NCI-H2171 treated with DMSO at 0.1 percent for 48 hours (cell line): ENCODE results near the gene PRPSAP1.
A peak's percentile ranks its signal among the peaks of the same experiment; 100 is the strongest.
"Not testable (repeated sequence)": the region's sequence is repeated elsewhere in the genome, so short reads cannot be mapped to it uniquely, and the experiment has no call there.

Source experiments
- DNase-seq: peaks from one replicate; lab custom pipeline; 2025; lab: John Stamatoyannopoulos, UW

The PRPSAP1 gene

DNA sequence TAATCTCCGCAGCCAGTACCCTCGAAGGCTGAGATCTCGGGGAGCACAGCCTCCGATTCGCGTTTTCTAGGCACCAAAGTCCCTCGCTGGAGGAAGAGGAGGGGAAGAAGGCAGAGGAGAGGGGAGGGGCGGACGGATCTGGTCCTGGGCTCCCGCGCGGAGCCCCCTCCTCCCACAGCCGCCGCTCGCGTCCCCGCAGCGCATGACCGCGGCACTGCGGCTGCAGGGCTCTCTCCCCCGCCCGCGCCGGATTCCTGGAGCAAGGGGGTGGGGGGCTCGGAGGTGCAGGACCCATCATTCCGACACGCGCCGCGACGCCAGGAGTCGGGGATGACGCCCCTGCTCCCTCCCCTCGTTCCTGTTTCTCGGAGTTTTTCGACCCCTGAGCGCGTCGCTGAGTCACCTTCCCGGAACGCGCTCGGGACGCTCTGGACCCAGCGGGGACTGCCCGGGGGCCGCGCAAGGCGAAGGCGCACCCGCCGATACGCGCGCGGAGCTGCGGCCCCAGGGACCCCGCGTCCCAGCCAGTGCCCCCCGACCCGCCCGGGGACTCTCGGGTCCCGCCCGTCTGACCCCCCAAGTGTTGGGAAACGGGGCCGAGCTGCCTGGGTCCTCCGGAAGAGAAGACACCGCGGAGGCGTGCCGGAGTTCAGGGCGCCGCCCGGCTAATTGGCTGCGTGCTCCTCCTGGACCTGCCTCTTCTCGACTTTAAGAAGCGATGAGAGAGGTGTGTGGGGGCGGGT, 29.3 kb upstream of the PRPSAP1 start:
- DNase-seq = no peak

DNA sequence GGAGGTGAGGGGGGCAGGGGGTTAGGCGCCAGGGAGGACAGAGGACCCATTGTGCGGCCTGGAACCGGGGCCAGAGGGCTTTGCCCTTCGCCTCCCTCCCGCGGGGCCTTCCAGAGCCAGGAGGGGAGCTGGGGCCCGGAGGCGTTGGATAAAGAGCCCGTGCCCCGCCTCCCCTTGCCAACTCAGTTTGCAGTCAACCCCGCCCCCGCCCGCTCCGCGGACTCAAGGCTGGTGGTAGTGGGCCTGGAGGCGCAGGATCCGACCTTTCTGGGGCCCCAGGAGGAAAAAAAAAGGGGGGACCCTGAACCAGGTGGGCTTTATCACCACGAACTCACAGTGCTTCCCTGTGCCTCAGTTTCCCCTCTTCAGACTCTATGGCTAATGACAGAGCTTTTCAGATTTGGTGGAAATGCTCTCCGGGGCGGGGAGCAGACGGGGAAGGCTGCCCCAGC, 28.7 kb upstream of the PRPSAP1 start:
- no peak for DNase-seq

DNA sequence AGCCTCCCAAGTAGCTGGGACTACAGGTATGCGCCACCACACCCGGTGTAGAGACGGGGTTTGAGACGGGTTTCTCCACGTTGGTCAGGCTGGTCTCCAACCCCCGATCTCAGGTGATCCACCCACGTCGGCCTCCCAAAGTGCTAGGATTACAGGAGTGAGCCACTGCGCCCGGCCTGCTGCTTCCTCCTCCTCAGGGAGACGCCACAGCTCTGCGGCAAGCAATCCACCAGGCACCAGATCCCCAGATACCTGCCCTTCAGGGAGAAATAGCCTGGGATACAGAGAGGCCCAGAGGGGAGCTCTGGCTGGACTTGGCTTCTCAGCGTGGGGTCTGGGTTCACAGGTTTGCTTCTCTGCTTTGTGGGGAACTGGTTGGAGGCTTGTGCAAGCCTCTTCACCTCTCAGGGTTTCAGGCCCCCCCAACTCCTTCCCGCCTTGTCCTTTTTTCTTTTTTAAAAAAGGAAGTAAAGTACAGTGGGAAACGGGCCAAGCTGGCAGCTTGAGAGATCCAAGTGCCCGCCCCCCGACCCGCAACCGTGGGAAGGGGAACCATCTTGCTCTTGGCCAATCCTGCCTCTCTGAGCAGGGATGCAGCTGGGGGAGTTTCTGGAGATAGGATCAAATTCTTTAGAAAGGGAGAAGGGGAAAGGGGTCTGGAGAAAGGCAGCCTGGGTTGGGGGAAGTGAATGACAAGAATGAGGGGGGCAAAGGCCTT, 28.1 kb upstream of the PRPSAP1 start:
- no peak for DNase-seq

DNA sequence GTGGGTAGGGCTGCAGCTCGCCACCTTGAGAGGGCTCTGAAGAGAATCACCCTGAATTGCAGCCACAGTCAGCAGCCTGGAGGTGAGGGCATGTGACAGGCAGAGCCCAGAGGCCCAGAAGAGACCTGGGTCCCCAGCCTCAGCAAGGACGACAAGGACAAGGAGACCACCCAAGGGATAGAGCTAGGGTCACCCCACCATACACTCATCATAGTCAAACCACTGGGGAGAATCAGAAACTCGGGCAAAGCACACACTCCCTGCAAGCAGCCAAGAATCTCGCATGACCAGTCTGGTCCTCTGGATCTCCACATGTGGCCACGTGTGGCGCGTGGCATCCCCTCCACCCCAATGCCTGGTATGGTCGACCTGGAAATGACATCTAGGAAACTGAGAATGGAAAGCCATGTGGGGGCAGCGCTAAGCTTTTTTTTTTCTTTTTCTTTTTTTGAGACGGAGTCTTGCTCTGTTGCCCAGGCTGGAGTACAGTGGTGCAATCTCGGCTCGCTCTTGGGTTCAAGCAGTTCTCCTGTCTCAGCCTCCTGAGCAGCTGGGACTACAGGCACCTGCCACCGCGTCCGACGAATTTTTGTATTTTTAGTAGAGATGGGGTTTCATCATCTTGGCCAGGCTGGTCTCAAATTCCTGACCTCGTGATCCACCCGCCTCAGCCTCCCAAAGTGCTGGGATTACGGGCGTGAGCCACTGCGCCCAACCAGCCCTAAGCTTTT, 26.1 kb upstream of the PRPSAP1 start:
- no peak for DNase-seq

DNA sequence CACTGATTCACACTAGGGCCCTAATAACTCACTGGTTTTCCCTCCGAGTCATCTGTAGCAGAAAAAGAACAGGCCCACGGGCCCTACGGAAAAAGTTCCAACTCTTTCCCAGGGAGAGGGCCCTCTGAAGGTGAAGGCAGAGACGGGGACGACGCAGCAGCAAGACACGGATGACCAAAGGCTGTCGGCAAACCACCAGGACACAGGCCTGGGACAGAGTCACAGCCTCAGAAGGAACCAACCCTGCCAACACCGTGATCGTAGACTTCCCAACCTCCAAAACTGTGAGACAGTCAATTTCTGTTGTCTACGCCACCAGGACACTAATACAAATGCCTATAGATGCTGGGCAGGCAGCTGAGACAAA, 25.5 kb upstream of the PRPSAP1 start:
- DNase-seq = no peak

DNA sequence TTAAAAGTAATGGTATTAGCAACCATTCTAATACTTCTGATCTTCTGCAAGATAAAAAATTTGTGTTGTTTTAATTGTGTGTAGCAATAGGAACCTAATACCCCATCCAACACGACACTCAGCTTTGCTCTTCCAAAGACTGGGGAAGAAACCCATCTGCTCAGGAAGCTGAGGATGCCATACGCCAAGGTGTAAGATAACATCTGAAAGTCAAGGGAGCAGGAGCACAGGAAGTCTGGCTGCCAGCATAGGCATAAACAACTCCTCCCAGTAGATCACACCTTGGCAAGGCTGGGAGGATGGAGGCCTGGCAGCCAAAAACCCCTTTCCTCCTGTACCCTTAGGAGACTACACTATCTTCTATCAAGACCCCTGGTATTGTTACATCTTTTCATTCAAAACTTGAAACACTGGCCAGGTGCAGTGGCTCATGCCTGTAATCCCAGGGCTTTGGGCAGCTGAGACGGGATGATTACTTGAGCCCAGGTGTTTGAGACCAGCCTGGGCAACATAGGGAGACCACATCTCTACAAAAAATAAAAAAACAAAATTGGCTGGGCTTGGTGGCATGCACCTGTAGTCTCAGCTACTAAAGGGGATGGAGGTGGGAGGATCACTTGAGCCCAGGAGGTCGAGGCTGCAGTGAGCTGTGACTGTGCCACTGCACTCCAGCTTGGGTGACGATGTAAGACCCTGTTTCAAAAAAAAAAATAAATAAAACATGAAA, 25.0 kb upstream of the PRPSAP1 start:
- peak; percentile 98 for DNase-seq

DNA sequence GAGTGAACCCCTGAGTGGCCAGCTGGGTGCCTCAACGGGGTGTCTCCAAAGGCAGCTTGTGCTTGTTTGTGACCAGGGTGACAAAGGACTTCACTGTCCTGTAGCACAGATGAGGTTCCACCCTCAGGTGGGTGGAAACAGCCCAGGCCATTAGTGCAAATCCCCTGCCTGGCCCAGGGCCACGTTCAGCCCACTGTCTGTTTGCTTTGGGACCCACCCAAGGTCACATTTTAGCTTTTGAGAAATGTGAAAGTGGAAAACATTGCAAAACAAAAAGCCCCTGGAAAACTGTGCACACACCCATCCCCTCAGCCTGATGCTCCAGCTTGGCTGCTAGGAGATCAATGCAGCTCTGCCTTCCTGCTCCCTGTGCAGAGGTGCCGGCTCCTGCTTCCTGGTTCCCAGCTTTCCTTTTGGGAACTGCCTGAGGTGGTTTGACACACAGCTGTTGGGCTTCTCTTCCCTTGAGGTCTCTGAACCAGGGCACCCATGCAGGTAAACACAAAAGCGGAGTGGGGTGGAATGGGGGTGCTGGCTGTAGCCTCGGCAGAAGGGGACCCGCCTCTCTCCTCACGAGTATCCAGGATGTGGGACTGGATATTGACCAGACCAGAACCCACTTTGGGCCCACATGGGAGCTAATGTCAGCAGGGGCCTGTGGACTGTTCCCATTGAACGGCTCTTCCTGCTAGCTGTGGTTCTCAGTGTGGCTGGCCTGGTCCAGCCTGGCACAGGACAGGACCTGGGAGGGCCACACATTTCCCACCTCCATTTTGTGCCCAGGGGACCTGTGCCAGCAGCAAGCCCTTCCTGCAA, 22.8 kb upstream of the PRPSAP1 start:
- no peak for DNase-seq

DNA sequence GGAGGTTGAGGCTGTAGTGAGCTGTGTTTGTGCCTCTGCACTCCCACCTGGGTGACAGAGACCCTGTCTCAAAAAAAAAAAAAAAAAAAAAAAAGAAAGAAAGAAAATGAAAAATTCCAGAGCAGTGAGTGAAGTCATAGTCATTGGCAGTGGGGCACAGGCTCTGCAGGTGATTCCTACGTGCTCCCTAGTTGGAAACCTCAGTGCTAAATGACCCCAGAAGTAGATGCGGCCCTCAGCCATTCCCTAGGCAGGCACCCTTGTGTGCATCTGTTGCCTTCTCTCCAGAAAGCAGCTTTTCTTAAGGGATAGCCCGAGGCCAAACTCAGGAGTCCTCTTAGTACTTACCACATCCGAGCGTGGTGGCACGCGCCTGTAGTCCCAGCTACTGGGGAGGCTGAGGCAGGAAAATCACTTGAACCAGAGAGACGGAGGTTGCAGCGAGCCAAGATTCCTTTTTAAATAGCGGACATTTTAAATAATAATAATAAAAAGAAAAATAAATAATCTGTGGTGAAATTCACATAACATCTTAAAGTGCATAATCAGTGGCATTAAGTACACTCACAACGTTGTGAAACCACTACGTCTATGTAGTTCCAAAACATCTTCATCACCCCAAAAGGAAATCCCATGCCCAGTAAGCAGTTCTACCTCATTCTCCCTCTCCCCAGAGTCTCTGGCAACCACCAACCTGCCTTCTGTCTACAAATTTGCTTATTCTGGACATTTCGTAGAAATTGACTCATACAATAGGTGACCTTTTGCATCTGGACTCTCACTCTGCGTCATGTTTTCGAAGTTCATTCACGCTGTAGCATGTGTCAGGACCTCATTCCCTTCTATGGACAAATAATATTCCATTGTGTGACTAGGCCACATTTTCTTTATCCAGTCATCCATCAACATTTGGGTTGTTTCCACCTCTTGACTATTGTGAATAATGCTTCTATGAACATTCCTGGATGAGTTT, 18.2 kb upstream of the PRPSAP1 start:
- DNase-seq = no peak

DNA sequence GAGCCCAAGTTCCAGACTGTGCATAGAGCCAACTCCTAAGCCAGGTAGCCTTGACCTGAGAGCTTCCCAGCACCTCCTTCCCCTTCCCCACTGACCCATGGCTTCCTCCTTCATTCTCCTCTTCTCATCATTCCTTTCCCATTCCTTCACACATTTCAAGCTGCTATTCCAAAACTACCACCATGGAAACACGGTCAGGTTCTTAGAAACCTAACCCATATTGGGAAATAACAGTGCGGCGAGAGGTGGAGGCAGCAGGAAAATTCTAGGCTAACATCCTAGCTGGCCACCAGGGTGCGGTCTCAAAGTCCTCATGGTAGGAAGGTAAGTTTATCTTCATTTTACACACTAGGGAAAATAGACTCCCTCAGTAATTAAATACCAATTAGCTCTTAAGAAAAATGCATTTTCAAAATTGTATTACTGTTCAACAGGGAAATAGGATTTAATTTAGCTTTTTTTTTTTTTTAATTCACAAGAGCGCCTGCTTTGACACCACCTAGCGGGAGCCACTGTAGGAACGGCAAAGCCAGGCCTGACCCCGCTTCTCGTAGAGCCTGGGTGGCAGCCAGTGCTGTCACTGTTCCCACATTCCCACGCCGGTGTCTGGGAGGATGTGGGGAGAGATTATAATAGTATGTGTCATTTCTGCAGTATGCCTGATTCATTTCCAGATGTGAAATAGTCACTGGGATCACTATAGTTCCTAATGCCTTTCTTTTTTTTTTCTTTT, 16.7 kb upstream of the PRPSAP1 start:
- peak; percentile 48 for DNase-seq

DNA sequence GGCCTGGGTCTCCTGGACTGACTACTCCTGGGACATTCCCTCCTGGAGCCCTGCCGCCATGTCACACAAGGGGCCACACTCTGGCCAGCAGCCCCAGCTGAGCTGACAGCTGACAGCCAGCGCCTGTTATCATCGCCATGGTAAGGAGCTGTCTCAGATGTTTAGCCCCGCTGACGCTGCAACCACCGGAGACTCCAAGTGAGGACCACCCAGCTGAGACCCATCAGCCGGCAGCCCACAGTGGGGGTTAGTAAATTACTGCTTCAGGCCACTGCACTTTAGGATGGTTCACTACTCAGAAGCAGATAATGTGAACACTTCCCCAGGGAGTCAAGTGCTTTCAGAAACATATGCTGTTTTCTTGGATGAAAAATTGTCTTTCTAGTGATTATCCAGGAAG, 16.1 kb upstream of the PRPSAP1 start:
- DNase-seq = peak; percentile 67

DNA sequence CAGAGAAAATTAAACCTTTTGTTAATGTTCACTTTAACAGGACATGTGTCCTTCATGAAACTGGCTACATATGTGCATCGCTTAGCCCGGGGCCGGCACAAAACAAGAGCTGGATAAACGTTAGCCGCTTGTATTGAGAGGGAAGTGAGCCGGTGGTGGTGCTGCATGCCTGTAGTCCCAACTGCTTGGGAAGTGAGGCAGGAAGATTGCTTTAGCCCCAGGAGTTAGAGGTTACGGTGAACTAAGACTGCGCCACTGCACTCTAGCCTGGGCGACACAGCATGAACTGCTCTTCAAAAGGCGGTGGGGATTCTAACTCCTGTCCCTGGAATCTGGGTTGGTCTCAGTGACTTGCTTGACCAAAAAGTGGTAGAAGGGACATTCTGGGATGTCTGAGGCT, 15.7 kb upstream of the PRPSAP1 start:
- peak; percentile 58 for DNase-seq

DNA sequence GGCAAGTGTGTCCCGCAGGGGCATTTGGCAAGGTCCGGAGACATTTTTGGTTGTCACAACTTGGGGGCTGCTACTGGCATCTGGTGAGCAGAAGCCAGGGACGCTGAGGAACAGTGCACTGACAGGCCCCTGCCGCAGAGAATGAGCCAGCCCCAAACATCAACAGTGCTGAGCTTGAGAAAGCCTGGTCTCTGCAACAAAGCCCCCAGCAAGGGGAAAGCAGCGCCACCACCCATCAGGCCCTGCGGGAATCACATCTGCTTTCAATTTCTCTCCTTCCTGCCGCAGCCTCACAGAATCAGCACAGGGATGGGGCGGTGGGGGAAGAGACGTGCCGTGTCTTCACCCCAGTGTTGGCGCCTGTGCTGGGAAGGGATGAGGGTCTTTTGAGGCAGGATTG, 14.8 kb upstream of the PRPSAP1 start:
- no peak for DNase-seq

DNA sequence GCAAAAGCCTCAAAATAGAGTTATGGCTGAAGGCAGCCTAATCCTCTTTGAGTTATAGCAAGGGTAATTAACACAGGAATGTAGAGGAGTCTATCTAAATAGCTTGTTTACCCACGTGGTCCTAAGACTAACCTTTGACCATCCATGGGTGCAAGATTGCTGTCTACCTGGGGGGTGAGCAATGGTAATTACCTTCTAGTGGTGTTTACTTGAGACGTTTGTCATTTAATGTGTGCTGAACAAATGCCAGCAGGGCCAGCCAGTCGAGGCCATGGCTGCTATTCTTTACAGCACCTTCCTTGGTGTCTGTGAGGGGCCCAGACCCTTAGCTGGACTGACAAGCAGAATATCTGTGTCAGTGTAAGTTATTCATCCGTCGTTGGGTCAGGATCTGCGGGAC, 13.9 kb upstream of the PRPSAP1 start:
- no peak for DNase-seq

DNA sequence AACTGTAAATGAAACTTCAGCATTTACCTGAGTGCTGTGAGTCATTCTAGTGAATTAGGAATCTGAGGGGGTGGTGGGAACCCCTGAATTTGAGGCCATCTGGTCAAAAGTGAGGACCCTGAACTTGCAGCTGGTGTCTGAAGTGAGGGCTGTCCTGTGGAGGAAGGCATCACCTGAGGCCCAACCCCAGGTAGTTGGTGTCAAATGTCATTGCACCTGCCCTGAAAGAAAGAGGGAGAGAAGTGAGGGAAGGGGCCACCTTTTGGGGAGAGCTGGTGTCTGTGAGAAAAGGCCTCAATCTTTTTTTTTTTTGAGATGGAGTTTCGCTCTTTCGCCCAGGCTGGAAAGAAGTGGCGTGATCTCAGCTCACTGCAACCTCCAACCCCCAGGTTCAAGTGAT, 12.5 kb upstream of the PRPSAP1 start:
- DNase-seq = no peak

DNA sequence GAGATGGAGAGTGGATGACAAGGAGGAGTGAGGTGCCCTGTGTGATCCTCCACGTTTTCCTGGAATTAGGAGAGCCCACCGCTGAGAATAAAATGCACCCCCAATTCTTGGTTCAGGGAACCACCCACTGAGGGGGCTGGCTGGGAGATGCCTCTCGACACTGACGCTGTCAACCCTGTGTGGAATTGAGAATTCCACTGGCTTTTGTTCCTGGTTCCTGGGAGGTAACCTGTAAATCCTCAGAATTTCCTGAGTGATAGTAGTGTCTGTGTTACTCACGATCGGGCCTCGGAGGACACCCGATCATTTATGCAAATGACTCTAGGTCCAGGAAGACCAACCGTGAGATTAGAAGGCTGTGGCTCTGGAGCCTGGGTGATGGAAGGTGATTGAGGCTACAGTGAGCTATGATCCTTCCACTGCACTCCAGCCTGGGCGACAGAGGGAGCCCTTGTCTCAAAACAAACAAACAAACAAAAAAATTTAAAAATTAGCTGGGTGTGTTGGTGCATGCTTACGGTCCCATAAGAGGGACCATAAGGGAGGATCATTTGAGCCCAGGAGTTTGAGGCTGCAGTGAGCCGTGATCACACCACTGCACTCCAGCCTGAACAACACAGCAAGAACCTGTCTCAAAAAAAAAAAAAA, 11.7 kb upstream of the PRPSAP1 start:
- peak; percentile 74 for DNase-seq

DNA sequence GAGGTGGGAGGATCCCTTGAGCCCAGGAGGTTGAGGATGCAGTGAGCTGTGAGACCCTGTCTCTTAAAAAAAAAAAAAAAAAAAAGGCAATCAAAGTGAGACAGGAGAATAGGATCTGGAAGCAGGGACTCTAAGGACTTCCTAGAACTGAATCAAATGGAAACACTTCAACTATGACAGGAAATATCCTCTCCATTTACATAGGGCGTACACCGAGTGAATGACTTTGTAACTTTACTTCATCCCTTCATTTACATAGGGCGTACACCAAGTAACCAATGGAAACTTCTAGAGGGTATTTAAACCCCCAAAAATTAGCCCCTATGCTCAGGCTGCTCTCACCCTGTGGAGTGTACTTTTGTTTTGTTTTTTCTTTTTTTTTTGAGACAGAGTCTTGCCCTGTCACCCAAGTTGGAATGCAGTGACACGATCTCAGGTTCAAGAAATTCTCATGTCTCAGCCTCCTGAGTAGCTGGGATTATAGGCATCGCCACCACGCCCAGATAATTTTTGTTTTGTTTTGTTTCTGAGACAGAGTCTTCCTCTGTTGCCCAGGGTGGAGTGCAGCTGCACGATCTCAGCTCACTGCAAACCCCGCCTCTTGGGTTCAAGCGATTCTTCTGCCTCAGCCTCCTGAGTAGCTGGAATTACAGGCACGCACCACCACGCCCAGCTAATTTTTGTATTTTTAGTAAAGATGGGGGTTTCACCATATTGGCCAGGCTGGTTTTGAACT, 9.6 kb upstream of the PRPSAP1 start:
- DNase-seq = no peak

DNA sequence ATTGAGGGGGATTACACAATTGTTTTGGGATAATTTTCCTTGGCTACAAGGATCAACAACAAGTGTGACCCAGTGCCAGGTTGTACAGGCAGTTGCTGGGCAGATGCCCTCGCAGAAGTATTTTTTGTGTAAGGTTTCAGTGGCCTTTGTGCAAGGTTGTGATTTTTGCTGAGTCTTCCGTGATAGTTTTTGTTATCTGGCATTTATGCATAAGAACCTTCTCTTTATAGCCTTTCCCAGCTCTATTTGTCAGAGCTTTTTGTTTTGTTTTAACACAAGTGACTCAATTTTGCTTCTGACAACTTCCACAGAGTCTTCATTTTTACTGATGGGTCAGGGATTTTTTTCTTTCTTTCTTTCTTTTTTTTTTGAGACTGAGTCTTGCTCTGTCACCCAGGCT, 6.7 kb upstream of the PRPSAP1 start:
- DNase-seq = no peak

DNA sequence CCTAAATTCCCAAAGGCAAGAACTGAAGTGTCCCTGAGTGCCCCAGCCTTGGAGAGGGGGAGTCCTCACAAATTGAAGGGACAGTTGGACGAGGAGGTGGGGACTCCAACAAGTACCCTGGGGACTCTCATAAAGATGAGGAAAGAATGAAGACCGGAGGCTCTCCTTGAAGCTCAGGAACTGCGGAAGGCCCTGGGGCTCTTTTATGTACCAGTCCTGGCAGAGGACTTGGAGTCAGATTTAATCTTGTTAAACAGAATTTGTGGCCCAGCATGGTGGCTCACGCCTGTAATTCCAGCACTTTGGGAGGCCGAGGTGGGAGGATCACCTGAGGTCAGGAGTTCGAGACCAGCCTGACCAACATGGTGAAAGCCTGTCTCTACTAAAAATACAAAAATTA, 6.1 kb upstream of the PRPSAP1 start:
- not testable (repeated sequence) for DNase-seq
